AG04449 (cell line): Measurements from ENCODE around the gene APBA2.

Experiments used
- CTCF ChIA-PET: fragments of 350-600 bp; formaldehyde crosslinking; extraction: SDS; loops from one replicate; lab custom pipeline; 2021; ENCODE audit warnings: antibody characterized with exemption; lab: Yijun Ruan, JAX
- POLR2A ChIA-PET: fragments of 400-600, 350-600 bp; formaldehyde crosslinking; extraction: SDS; loops from one replicate; lab custom pipeline; 2020; ENCODE audit warnings: antibody characterized with exemption, inconsistent platforms; lab: Yijun Ruan, JAX
- DNase-seq: peaks from one replicate; pipeline ENCODE4 v3.0.0-alpha.2; 2010; ENCODE audit warnings: low read depth, low spot score
- H3K4me3 ChIP-seq: 2 replicates; pipeline ENCODE4 v1.5.1; 2011; ENCODE audit warnings: low read depth, mild to moderate bottlenecking, control low read depth, low read length
- TF ChIP-seq, protein P1 (sequence below): IDR thresholded peaks from one replicate; pipeline ENCODE4 v1.5.1; 2011; ENCODE audit warnings: mild to moderate bottlenecking, moderate library complexity, low read length, control low read depth, inconsistent platforms; ENCODE audit not compliant: insufficient read depth; ENCODE audit errors: missing control alignments

APBA2 gene

DNA sequence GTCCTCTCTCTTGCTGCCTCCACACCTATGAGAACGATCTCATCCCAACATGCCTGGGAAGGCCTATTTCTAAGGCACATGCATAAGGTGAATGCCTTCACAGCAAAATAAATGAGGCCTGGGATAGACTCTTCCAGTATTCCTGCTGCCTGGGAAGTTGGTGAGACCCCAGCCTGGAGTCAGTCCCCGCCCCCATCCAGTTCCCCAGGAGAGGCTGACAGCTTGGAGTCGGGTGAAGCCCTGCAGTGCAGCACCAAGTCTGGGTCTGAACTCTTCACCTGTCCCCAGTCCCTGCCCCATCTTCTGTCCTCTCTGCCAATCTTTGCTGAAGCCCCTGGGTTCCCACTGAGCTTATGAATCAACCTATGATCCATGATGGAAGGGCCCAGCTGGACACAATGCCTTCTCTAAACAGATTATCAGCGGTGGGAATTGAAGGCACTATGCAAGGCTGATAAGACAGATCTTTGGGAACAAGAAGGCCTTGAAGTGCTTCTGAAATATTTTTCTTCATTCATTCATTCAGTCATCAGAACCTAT lies 10.2 kb upstream of the APBA2 start:
- H3K4me3 ChIP-seq = no peak overlapping the region
- DNase-seq = no peak
- TF ChIP-seq, protein P1, sequence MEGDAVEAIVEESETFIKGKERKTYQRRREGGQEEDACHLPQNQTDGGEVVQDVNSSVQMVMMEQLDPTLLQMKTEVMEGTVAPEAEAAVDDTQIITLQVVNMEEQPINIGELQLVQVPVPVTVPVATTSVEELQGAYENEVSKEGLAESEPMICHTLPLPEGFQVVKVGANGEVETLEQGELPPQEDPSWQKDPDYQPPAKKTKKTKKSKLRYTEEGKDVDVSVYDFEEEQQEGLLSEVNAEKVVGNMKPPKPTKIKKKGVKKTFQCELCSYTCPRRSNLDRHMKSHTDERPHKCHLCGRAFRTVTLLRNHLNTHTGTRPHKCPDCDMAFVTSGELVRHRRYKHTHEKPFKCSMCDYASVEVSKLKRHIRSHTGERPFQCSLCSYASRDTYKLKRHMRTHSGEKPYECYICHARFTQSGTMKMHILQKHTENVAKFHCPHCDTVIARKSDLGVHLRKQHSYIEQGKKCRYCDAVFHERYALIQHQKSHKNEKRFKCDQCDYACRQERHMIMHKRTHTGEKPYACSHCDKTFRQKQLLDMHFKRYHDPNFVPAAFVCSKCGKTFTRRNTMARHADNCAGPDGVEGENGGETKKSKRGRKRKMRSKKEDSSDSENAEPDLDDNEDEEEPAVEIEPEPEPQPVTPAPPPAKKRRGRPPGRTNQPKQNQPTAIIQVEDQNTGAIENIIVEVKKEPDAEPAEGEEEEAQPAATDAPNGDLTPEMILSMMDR = no peak
- POLR2A ChIA-PET = no interaction called here
- CTCF ChIA-PET = interaction anchor here (1.0 to 2.6 kb wide), 3 partner anchors 12 to 228 kb away, joined by 3 to 8 read pairs (median 5); no protein-coding TSS in a partner anchor

DNA sequence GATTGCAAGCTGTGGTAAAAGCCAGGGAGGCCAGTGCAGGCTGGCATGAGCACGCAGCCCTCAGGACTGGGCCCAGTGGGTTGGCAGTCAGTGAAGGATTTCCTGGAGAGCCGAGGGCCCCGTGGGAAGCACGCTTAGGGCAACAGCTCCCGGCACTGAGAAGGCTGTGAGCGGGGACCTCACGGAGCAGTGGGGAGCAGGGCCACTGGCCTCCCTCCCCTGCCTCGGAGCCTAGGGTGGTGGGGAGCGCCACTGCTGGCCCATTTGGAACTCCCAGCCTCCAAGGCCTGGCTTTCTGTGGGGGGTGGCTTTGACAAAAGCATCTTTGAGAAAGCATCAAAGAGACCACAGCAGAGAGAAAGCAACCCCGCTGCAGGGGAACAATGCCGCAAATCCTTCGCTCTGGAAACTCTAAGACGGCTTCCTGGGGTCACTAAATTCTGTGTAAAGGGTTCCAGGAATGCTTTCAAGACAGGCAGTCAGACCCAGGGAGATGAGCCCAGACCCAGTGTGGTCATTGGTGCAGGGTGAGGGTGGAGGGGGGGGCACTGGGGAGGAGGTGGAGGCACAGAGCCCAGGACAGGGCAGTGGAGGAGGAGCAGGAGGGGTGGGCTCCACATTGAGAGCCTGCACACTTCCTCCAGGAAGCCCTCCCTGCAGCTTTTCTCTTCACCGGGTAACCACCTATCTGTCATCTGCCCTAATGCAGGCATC lies 9.5 kb upstream of the APBA2 start:
- TF ChIP-seq, protein P1 = no peak
- no peak overlapping the region for H3K4me3 ChIP-seq
- ChIA-PET POLR2A (no interaction called here), CTCF (interaction anchor here (1.0 to 1.6 kb wide), 2 partner anchors 12 to 227 kb away, joined by 3 to 5 read pairs; no protein-coding TSS in a partner anchor)
- no peak for DNase-seq

DNA sequence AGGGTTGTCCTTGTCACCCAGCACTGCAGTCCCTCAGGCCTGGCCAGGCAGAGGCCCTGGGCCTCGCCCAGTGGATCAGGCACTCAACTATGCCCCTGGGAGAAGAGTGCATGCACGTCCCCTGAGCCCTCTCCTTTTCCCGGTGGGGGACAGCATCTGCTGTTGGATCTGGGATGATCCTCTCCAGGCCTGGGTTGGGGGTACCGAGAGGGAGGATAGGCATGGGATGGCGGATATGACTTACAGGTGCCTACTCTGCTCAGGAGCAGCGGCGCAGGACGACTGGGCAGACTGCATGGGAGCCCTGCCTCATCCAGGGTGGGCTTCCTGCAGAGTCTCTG lies 9.0 kb upstream of the APBA2 start:
- TF ChIP-seq, protein P1 = no peak
- CTCF ChIA-PET = interaction anchor here (1.6 kb wide), 1 partner anchor 227 kb away, joined by 5 read pairs; no protein-coding TSS in a partner anchor
- no peak overlapping the region for H3K4me3 ChIP-seq
- POLR2A ChIA-PET = no interaction called here
- no peak for DNase-seq

DNA sequence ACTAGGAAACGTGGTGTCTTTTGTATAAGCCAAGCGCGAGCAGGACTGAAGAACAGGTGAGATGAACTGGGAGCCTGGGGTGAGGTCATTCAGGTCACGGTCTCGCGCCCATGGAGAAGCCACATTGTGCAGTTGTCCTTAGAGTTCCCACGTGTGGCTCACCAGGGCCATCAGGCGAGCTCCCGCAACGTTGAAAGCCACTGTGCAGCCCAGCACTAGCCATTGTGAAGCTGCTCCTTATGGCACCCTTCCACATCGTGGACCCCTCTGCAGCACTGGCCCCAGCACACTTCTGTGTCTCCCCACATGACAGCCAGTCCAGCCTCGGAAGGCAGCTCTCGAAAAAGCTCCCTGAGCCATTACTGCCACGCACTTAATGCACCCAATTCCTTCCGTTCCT lies 7.6 kb upstream of the APBA2 start:
- TF ChIP-seq, protein P1 = no peak
- CTCF ChIA-PET = interaction anchor here (1.2 kb wide), 1 partner anchor 16 kb away, joined by 3 read pairs; no protein-coding TSS in a partner anchor
- H3K4me3 ChIP-seq = no peak overlapping the region
- POLR2A ChIA-PET = no interaction called here
- no peak for DNase-seq

DNA sequence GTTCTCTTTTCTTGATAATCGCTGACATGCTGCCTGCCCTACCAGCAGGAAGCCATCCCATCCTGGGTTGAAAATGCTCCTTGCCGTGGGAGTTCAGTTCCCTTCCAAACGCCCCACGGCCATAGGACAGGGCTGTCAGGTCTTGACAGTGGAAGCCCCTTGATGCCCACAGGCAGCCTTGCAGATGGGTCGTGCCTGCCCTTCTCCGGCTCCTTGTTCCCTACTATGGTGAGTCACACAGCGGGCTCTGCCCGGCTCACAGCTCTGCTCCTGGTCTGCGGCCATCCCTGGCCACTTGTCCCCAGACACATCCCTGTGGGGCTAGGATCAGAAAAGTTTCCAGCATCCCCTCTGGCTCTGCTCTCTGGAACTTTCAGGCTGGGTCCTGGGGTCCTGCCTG lies 6.2 kb upstream of the APBA2 start:
- no peak for DNase-seq
- POLR2A ChIA-PET = no interaction called here
- CTCF ChIA-PET = interaction anchor here (1.9 to 2.4 kb wide), 2 partner anchors 211 to 225 kb away, joined by 6 to 9 read pairs; no protein-coding TSS in a partner anchor
- H3K4me3 ChIP-seq = no peak overlapping the region
- TF ChIP-seq, protein P1 = no peak

DNA sequence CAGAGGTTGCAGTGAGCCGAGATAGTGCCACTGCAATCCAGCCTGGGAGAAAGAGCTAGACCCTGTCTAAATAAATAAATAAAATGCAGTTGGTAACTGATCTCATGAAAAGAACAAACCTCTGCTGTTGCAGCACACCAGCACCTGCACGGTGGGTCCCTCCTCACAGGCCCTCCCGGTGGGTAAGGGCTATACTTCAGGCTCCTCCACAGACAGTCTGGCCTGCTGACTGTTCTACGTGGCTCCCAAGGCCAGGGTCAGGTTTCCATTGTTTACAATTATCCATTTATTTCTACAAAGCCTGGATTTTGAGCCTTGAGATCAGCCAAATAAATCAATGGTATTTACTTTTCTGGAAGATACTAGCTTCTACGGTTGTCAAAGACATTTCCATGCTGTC lies 5.1 kb upstream of the APBA2 start:
- no peak overlapping the region for H3K4me3 ChIP-seq
- DNase-seq = no peak
- POLR2A ChIA-PET = no interaction called here
- CTCF ChIA-PET = interaction anchor here (0.9 to 2.4 kb wide), 4 partner anchors 16 to 224 kb away, joined by 3 to 9 read pairs (median 6); no protein-coding TSS in a partner anchor
- TF ChIP-seq, protein P1 = no peak
